Natural killer cell treated with Interleukin-12 subunit alpha and Interleukin-12 subunit beta and Interleukin-15 and Interleukin-18, amount 100 ng/mL, for 72 hours (primary cell): ENCODE results near the gene SPATS2L. TPM values are rescaled to one million over a fixed set of nuclear protein-coding genes. Genes with fewer than 3 reads are reported as not detected.

Experiments used
- ATAC-seq, 2 donors: fragments of 150-1000 bp; cut with Tn5 transposase in 1 of 2; sonication (Bioruptor Pico), chemical (Tn5 transposase) in 1 of 2; 2 replicates each; pipeline ENCODE4 v1.10.0; 2021
- DNase-seq: peaks from one replicate; pipeline ENCODE4 v3.0.0; 2022; ENCODE audit warnings: low spot score
- H3K27ac Mint-ChIP-seq, 2 donors: 1 replicate in 1 of 2; 2 replicates in 1 of 2; pipeline ENCODE4 v1.8.0; 2022; ENCODE audit warnings: mixed read lengths in 2 of 2, mild to moderate bottlenecking in 1 of 2, moderate library complexity in 1 of 2
- H3K27me3 Mint-ChIP-seq, 2 donors: 1 replicate in 1 of 2; 2 replicates in 1 of 2; pipeline ENCODE4 v1.8.0; 2022; ENCODE audit warnings: mixed read lengths in 2 of 2
- H3K36me3 Mint-ChIP-seq: one replicate; pipeline ENCODE4 v1.8.0; 2022; ENCODE audit warnings: mixed read lengths
- H3K4me1 Mint-ChIP-seq, 2 donors: 1 replicate in 1 of 2; 2 replicates in 1 of 2; pipeline ENCODE4 v1.8.0; 2022; ENCODE audit warnings: low read depth in 2 of 2, mixed read lengths in 2 of 2, mild to moderate bottlenecking in 1 of 2
- H3K4me3 Mint-ChIP-seq: one replicate; pipeline ENCODE4 v1.8.0; 2022; ENCODE audit warnings: mixed read lengths
- H3K9me3 Mint-ChIP-seq: 2 replicates; pipeline ENCODE4 v1.8.0; 2022; ENCODE audit warnings: mixed read lengths
- total RNA-seq, 2 donors: library from RNA; stranded (reverse); gene quantifications; one replicate each; pipeline ENCODE4 v1.2.3, GENCODE V29; 2022

The SPATS2L gene
- total RNA-seq, 2 donors from 2014 or later: 19.6 to 44.4 TPM

DNA sequence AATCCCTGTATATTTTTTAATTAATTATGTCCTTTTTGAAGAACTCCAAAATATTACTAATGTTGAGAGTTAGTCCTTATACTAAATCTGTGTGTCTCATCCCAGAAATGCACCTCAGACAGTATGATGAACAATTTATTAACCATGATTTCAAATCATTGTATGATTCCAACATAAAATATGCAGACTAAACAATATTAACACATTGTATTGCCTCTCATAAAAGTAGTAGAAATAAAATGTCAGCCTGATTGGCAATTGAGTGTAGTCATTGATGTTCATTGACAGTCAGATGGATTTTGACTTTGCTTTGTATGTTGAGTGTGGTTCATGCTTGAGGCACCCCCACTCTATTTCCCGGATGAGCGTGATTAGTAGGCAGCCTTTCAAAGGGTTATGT, 145.9 kb downstream of the SPATS2L start:
- ATAC-seq (no peak), DNase-seq (no peak)
- Mint-ChIP-seq H3K4me1 (peaks cover 28 to 55% of the 10 kb centered on the region in 2 donors), H3K36me3 (peaks cover 14% of the 10 kb centered on the region), H3K9me3 (no peaks in the 10 kb centered on the region), H3K27ac (peak overlapping the region in 1 of 2 donors; percentile 27), H3K27me3 (peaks cover 0 to 3% of the 10 kb centered on the region in 2 donors), H3K4me3 (no peak overlapping the region)

DNA sequence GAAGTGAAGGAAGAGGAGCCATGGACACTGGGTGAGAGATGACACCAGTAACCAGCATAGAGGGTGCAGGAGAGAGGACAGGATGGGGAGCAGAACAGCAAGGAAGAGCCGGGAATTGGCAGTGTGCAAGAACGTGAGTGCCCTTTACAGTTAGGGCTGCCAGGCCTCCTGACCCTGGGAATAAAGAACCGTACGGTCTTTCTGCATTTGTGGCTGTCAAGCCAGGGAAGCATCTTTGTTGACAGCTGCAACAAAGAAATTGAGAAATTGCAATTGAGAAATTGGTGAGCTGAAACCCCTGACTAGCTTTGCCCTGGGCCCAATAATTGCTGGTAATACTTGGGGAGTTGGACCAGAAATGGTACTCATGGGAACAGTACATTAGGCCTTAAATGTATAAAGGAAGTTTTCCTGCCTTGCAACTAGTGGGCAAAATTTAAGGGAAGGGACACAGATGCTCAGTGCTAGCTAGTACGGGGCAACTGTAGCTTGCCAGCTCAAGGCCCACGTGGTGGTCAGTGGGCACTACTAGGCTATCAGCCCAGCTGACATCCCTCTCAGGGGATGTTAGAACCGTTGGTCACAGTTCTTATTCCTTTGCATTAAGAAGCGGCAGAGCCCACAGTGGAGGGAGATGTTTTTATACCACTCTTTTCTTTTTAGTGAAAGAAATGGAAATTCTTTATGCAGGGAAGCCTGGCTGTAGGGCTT, 146.8 kb downstream of the SPATS2L start:
- H3K4me3 Mint-ChIP-seq: no peak overlapping the region
- no peaks in the 10 kb centered on the region for H3K9me3 Mint-ChIP-seq
- H3K36me3 Mint-ChIP-seq: peaks cover 14% of the 10 kb centered on the region
- peaks cover 0 to 3% of the 10 kb centered on the region in 2 donors for H3K27me3 Mint-ChIP-seq
- no peak for DNase-seq
- peaks cover 28 to 55% of the 10 kb centered on the region in 2 donors for H3K4me1 Mint-ChIP-seq
- H3K27ac Mint-ChIP-seq: peak overlapping the region in 1 of 2 donors; percentile 27
- ATAC-seq: no peak

DNA sequence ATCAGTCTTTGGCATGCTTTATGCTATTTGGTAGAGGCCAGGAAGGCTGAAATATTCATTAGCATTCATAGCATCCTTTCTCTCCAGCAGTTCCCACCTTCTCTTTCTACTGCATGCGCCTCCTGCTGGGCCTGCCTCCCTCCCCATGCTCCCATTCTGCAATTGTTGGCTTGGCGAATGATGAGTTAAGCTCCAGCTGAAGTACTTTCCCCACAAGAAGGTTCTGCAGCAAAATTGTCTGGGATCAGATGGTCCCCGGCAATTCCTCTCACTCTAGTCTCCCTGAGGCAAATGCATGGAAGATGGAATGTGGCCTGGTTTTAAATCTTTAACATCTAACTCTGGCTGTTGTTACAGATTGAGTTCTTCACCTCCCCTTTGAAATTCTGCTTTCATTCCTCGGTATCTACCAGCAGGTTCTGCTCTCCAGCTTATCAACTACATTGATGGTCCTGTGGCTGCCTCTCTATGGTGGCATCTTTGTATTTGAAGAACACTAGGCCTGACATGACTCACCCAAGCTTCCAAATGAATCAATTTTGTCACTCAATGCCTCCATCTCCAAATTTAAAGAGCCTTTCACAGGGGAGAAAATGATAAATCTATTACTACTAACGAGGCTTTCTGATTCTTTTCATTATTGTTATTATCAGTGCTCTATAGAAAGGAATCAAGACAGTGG, 147.5 kb downstream of the SPATS2L start:
- Mint-ChIP-seq H3K27ac (peak overlapping the region; percentile 89 to 99), H3K36me3 (peaks cover 14% of the 10 kb centered on the region), H3K27me3 (peaks cover 0 to 3% of the 10 kb centered on the region in 2 donors), H3K9me3 (no peaks in the 10 kb centered on the region), H3K4me1 (peaks cover 25 to 48% of the 10 kb centered on the region in 2 donors), H3K4me3 (peak overlapping the region; percentile 92)
- ATAC-seq (peak in 1 of 2 donors; percentile 56), DNase-seq (no peak)

GRCh38 chr2:200454927-200455801, 148.7 kb downstream of the SPATS2L start:
- ATAC-seq (peak; percentile 91 to 92), DNase-seq (no peak)
- Mint-ChIP-seq H3K27me3 (peaks cover 0 to 3% of the 10 kb centered on the region in 2 donors), H3K36me3 (peaks cover 14% of the 10 kb centered on the region), H3K9me3 (no peaks in the 10 kb centered on the region), H3K4me1 (peaks cover 25 to 46% of the 10 kb centered on the region in 2 donors), H3K4me3 (peak overlapping the region; percentile 92), H3K27ac (peak overlapping the region; percentile 89 to 99)

- peak; percentile 3 to 60 for ATAC-seq
These were observed 149.5 kb downstream of the SPATS2L start for GRCh38 chr2:200455958-200456421.

GRCh38 chr2:200456567-200456966, 150.1 kb downstream of the SPATS2L start:
- H3K9me3 Mint-ChIP-seq: no peaks in the 10 kb centered on the region
- peaks cover 9% of the 10 kb centered on the region for H3K36me3 Mint-ChIP-seq
- peak overlapping the region; percentile 92 for H3K4me3 Mint-ChIP-seq
- peaks cover 25 to 46% of the 10 kb centered on the region in 2 donors for H3K4me1 Mint-ChIP-seq
- DNase-seq: no peak
- no peak for ATAC-seq
- peak overlapping the region; percentile 89 to 99 for H3K27ac Mint-ChIP-seq
- peaks cover 0 to 3% of the 10 kb centered on the region in 2 donors for H3K27me3 Mint-ChIP-seq

More at GRCh38 chr2:200455958-200456421, 149.5 kb downstream of the SPATS2L start:
- Mint-ChIP-seq H3K36me3 (peaks cover 9% of the 10 kb centered on the region), H3K27ac (peak overlapping the region; percentile 89 to 99), H3K4me1 (peaks cover 25 to 42% of the 10 kb centered on the region in 2 donors), H3K27me3 (peaks cover 0 to 3% of the 10 kb centered on the region in 2 donors), H3K4me3 (peak overlapping the region; percentile 92), H3K9me3 (no peaks in the 10 kb centered on the region)
- no peak for DNase-seq

DNA sequence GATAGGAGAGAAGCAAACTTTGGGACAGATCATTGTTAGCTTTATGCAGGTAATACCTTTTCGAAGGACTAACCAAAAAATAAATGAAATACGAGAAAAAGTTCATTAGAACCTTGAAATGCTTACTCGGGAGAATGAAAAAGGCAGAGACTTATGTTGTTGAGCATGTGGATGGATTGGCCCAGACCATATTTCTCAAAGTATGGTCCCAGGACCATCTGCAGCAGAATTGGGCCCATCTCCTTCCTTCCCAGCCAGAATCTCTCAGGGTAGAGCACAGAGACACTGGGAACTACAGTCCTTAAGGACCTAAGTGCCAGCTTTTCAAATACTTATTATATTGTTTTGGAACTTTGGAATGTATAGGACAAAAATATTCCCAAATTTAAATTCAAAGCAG, 152.6 kb downstream of the SPATS2L start:
- peaks cover 9% of the 10 kb centered on the region for H3K36me3 Mint-ChIP-seq
- ATAC-seq (no peak), DNase-seq (no peak)
- H3K27me3 Mint-ChIP-seq: peaks cover 0 to 3% of the 10 kb centered on the region in 2 donors
- H3K9me3 Mint-ChIP-seq: no peaks in the 10 kb centered on the region
- peaks cover 31 to 44% of the 10 kb centered on the region in 2 donors for H3K4me1 Mint-ChIP-seq
- no peak overlapping the region for H3K4me3 Mint-ChIP-seq
- no peak overlapping the region for H3K27ac Mint-ChIP-seq

- peaks cover 16 to 24% of the 10 kb centered on the region in 2 donors for H3K4me1 Mint-ChIP-seq
- no peak overlapping the region for H3K4me3 Mint-ChIP-seq
- no peaks in the 10 kb centered on the region for H3K9me3 Mint-ChIP-seq
- H3K27ac Mint-ChIP-seq: peak overlapping the region; percentile 12 to 18
- no peaks in the 10 kb centered on the region for H3K36me3 Mint-ChIP-seq
- H3K27me3 Mint-ChIP-seq: no peaks in the 10 kb centered on the region
- DNase-seq: no peak
- no peak for ATAC-seq
These were observed 155.6 kb downstream of the SPATS2L start for GRCh38 chr2:200461846-200462710.

- DNase-seq (no peak), ATAC-seq (no peak)
- H3K4me1 Mint-ChIP-seq: peaks cover 27 to 37% of the 10 kb centered on the region in 2 donors
- H3K9me3 Mint-ChIP-seq: no peaks in the 10 kb centered on the region
- H3K27ac Mint-ChIP-seq: no peak overlapping the region
- no peaks in the 10 kb centered on the region for H3K27me3 Mint-ChIP-seq
- no peak overlapping the region for H3K4me3 Mint-ChIP-seq
- H3K36me3 Mint-ChIP-seq: no peaks in the 10 kb centered on the region
These were observed 157.0 kb downstream of the SPATS2L start for GRCh38 chr2:200463452-200463851.

DNA sequence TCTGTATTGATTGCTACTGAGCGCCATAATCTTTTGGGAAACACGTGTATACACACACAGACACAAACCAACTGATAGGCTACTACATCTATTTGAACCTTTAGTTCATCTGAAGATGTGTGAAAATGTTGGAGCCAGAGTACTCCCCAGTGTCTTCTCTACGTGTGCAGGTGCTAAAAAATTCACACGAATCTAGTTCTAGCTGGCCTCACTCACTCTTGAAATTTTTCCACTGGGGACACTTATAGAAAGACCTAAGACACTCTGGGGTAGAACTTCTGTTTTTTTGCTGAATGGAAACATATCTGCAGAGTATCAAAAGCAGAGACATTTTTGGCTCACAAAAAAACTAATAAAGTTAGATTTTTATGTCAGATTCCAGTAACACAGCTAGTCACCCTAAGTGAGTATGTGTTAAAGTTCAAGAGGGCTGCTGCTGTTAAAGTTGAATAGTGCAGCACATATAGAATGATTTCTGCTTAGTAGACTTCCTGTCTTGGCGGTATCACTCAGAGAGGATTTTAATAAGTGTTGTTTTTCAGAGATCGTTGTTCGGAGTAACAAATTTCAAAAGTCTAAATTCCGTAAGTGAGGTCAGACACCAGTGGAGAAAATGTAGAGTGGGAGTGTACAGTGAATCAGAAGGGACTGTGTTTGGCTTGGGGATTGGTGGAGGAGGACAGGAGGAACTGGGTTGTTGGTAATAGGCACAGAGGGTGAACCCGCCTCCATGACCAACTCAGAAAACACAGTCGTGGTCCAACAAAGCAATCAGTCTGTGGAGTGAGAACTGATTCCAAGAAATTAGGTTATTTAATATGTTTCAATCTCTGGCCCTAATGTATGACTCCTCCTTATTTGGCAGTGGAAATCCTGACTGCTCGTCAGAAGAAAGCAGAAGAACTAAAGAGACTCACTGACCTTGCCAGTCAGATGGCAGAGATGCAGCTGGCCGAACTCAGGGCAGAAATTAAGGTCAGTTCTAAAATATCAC, 160.2 kb downstream of the SPATS2L start:
- no peaks in the 10 kb centered on the region for H3K36me3 Mint-ChIP-seq
- no peak for DNase-seq
- peak overlapping the region; percentile 65 for H3K4me3 Mint-ChIP-seq
- H3K9me3 Mint-ChIP-seq: no peaks in the 10 kb centered on the region
- H3K4me1 Mint-ChIP-seq: peaks cover 35 to 48% of the 10 kb centered on the region in 2 donors
- ATAC-seq: peak; percentile 60 to 91
- H3K27me3 Mint-ChIP-seq: no peaks in the 10 kb centered on the region
- peak overlapping the region; percentile 70 to 90 for H3K27ac Mint-ChIP-seq

- DNase-seq (no peak), ATAC-seq (peak; percentile 43 to 65)
- Mint-ChIP-seq H3K36me3 (no peaks in the 10 kb centered on the region), H3K4me1 (peaks cover 26 to 46% of the 10 kb centered on the region in 2 donors), H3K27ac (peak overlapping the region; percentile 70 to 90), H3K4me3 (peak overlapping the region; percentile 65), H3K27me3 (no peaks in the 10 kb centered on the region), H3K9me3 (no peaks in the 10 kb centered on the region)
These were observed 161.6 kb downstream of the SPATS2L start for GRCh38 chr2:200467806-200468681.
